Stimulated activated naive B cell treated with anti-CD40 and anti-IgM and Interleukin-4, amounts not matched to agents 10 μg/mL and 1 μg/mL and 100 μg/mL, for 72 hours (primary cell): ENCODE results near the gene PIRT.

Source experiments
- ATAC-seq, 2 donors: fragments of 150-1000 bp; cut with Tn5 transposase; replicated peaks; 2 replicates each; pipeline ENCODE4 v1.10.0; 2021; ENCODE audit warnings: moderate library complexity in 1 of 2
- DNase-seq: peaks from one replicate; pipeline ENCODE4 v3.0.0; 2021
- H3K27ac Mint-ChIP-seq: one replicate; pipeline ENCODE4 v1.8.0; 2022; ENCODE audit warnings: mild to moderate bottlenecking, mixed read lengths
- H3K27me3 Mint-ChIP-seq, 2 donors: one replicate each; pipeline ENCODE4 v1.8.0; 2022; ENCODE audit warnings: mixed read lengths in 2 of 2
- H3K36me3 Mint-ChIP-seq, 2 donors: one replicate each; pipeline ENCODE4 v1.8.0; 2022; ENCODE audit warnings: mixed read lengths in 2 of 2, mild to moderate bottlenecking in 1 of 2
- H3K4me1 Mint-ChIP-seq, 2 donors: one replicate each; pipeline ENCODE4 v1.8.0; 2022; ENCODE audit warnings: mixed read lengths in 2 of 2, mild to moderate bottlenecking in 1 of 2
- H3K4me3 Mint-ChIP-seq, 2 donors: one replicate each; pipeline ENCODE4 v1.8.0; 2022; ENCODE audit warnings: mild to moderate bottlenecking in 2 of 2, mixed read lengths in 2 of 2, moderate library complexity in 1 of 2
- H3K9me3 Mint-ChIP-seq, 2 donors: one replicate each; pipeline ENCODE4 v1.8.0; 2022; ENCODE audit warnings: mixed read lengths in 2 of 2, mild to moderate bottlenecking in 1 of 2

PIRT gene

GRCh38 chr17:10842658-10843057, 4.8 kb upstream of the PIRT start:
- Mint-ChIP-seq H3K27me3 (peaks cover 22 to 23% of the 10 kb centered on the region in 2 donors), H3K36me3 (no peaks in the 10 kb centered on the region), H3K27ac (no peak overlapping the region), H3K4me3 (no peak overlapping the region), H3K4me1 (peaks cover 6 to 9% of the 10 kb centered on the region in 2 donors), H3K9me3 (no peaks in the 10 kb centered on the region)
- ATAC-seq (no peak), DNase-seq (no peak)

- DNase-seq, result no peak
- Mint-ChIP-seq H3K4me1 (no peaks in the 10 kb centered on the region), H3K27me3 (peaks cover 6 to 10% of the 10 kb centered on the region in 2 donors)
Measured at GRCh38 chr17:10838682-10839081, 795 bp upstream of the PIRT start.

GRCh38 chr17:10836966-10837590, 809 bp downstream of the PIRT start:
- Mint-ChIP-seq H3K4me1 (no peaks in the 10 kb centered on the region), H3K27ac (no peak overlapping the region), H3K36me3 (no peaks in the 10 kb centered on the region), H3K27me3 (peaks cover 4 to 6% of the 10 kb centered on the region in 2 donors), H3K9me3 (no peaks in the 10 kb centered on the region), H3K4me3 (no peak overlapping the region)
- ATAC-seq (no peak), DNase-seq (no peak)

More at GRCh38 chr17:10838682-10839081, 795 bp upstream of the PIRT start:
- ATAC-seq, result no peak
- H3K4me3 Mint-ChIP-seq, result no peak overlapping the region
- no peaks in the 10 kb centered on the region for H3K36me3 Mint-ChIP-seq
- H3K9me3 Mint-ChIP-seq, result no peaks in the 10 kb centered on the region
- no peak overlapping the region for H3K27ac Mint-ChIP-seq

- no peaks in the 10 kb centered on the region for H3K36me3 Mint-ChIP-seq
- no peak for DNase-seq
- H3K9me3 Mint-ChIP-seq, result no peaks in the 10 kb centered on the region
- no peak overlapping the region for H3K4me3 Mint-ChIP-seq
- H3K27ac Mint-ChIP-seq, result no peak overlapping the region
- H3K27me3 Mint-ChIP-seq, result peaks cover 7 to 9% of the 10 kb centered on the region in 2 donors
- H3K4me1 Mint-ChIP-seq, result no peaks in the 10 kb centered on the region
- no peak for ATAC-seq
Measured at GRCh38 chr17:10836145-10836544, 1.7 kb downstream of the PIRT start.

- Mint-ChIP-seq H3K27ac (no peak overlapping the region), H3K27me3 (peaks cover 4 to 10% of the 10 kb centered on the region in 2 donors), H3K4me3 (no peak overlapping the region), H3K9me3 (no peaks in the 10 kb centered on the region), H3K4me1 (no peaks in the 10 kb centered on the region), H3K36me3 (no peaks in the 10 kb centered on the region)
- ATAC-seq (no peak), DNase-seq (no peak)
Measured at GRCh38 chr17:10831696-10832095, 6.2 kb downstream of the PIRT start.

- no peaks in the 10 kb centered on the region for H3K9me3 Mint-ChIP-seq
Measured at GRCh38 chr17:10827898-10828552, 9.9 kb downstream of the PIRT start.

GRCh38 chr17:10824874-10825273, 13.0 kb downstream of the PIRT start:
- Mint-ChIP-seq H3K4me3 (no peak overlapping the region), H3K4me1 (no peaks in the 10 kb centered on the region), H3K9me3 (no peaks in the 10 kb centered on the region), H3K27me3 (peaks cover 21 to 25% of the 10 kb centered on the region in 2 donors), H3K27ac (no peak overlapping the region), H3K36me3 (no peaks in the 10 kb centered on the region)
- no peak for ATAC-seq
- no peak for DNase-seq

More at GRCh38 chr17:10827898-10828552, 9.9 kb downstream of the PIRT start:
- ATAC-seq (no peak), DNase-seq (no peak)
- Mint-ChIP-seq H3K4me3 (no peak overlapping the region), H3K4me1 (no peaks in the 10 kb centered on the region), H3K36me3 (no peaks in the 10 kb centered on the region), H3K27me3 (peaks cover 16 to 19% of the 10 kb centered on the region in 2 donors), H3K27ac (no peak overlapping the region)

GRCh38 chr17:10821770-10822169, 16.1 kb downstream of the PIRT start:
- no peak overlapping the region for H3K4me3 Mint-ChIP-seq
- no peaks in the 10 kb centered on the region for H3K9me3 Mint-ChIP-seq
- peaks cover 16 to 29% of the 10 kb centered on the region in 2 donors for H3K27me3 Mint-ChIP-seq
- no peaks in the 10 kb centered on the region for H3K4me1 Mint-ChIP-seq
- H3K36me3 Mint-ChIP-seq, result no peaks in the 10 kb centered on the region
- no peak overlapping the region for H3K27ac Mint-ChIP-seq
- ATAC-seq (no peak), DNase-seq (no peak)

- no peak for ATAC-seq
- H3K27me3 Mint-ChIP-seq, result peaks cover 16 to 29% of the 10 kb centered on the region in 2 donors
- no peaks in the 10 kb centered on the region for H3K9me3 Mint-ChIP-seq
- no peaks in the 10 kb centered on the region for H3K36me3 Mint-ChIP-seq
- H3K27ac Mint-ChIP-seq, result no peak overlapping the region
- H3K4me1 Mint-ChIP-seq, result no peaks in the 10 kb centered on the region
- no peak overlapping the region for H3K4me3 Mint-ChIP-seq
- no peak for DNase-seq
Measured at GRCh38 chr17:10821054-10821453, 16.8 kb downstream of the PIRT start.

- DNase-seq, result no peak
- Mint-ChIP-seq H3K36me3 (no peaks in the 10 kb centered on the region), H3K27me3 (peaks cover 4 to 6% of the 10 kb centered on the region in 2 donors), H3K4me1 (no peaks in the 10 kb centered on the region), H3K9me3 (no peaks in the 10 kb centered on the region), H3K4me3 (no peak overlapping the region), H3K27ac (no peak overlapping the region)
- no peak for ATAC-seq
Measured at GRCh38 chr17:10815319-10815718, 22.6 kb downstream of the PIRT start.

GRCh38 chr17:10814075-10814474, 23.8 kb downstream of the PIRT start:
- Mint-ChIP-seq H3K9me3 (peaks cover 0 to 1% of the 10 kb centered on the region in 2 donors), H3K27ac (no peak overlapping the region), H3K4me3 (no peak overlapping the region), H3K36me3 (no peaks in the 10 kb centered on the region), H3K27me3 (peaks cover 0 to 4% of the 10 kb centered on the region in 2 donors), H3K4me1 (no peaks in the 10 kb centered on the region)
- DNase-seq, result no peak
- no peak for ATAC-seq

GRCh38 chr17:10812674-10813073, 25.2 kb downstream of the PIRT start:
- H3K4me1 Mint-ChIP-seq, result no peaks in the 10 kb centered on the region
- H3K27ac Mint-ChIP-seq, result no peak overlapping the region
- no peak overlapping the region for H3K4me3 Mint-ChIP-seq
- peaks cover 0 to 2% of the 10 kb centered on the region in 2 donors for H3K9me3 Mint-ChIP-seq
- ATAC-seq, result no peak
- no peaks in the 10 kb centered on the region for H3K36me3 Mint-ChIP-seq
- DNase-seq, result no peak
- peaks cover 0 to 4% of the 10 kb centered on the region in 2 donors for H3K27me3 Mint-ChIP-seq

GRCh38 chr17:10809605-10810004, 28.3 kb downstream of the PIRT start:
- H3K4me3 Mint-ChIP-seq, result no peak overlapping the region
- H3K27ac Mint-ChIP-seq, result no peak overlapping the region
- ATAC-seq (no peak), DNase-seq (no peak)
- peaks cover 0 to 2% of the 10 kb centered on the region in 2 donors for H3K9me3 Mint-ChIP-seq
- peaks cover 0 to 4% of the 10 kb centered on the region in 2 donors for H3K27me3 Mint-ChIP-seq
- no peaks in the 10 kb centered on the region for H3K4me1 Mint-ChIP-seq
- no peaks in the 10 kb centered on the region for H3K36me3 Mint-ChIP-seq

GRCh38 chr17:10807704-10808128, 30.2 kb downstream of the PIRT start:
- Mint-ChIP-seq H3K4me3 (no peak overlapping the region), H3K4me1 (peaks cover 0 to 1% of the 10 kb centered on the region in 2 donors), H3K36me3 (no peaks in the 10 kb centered on the region), H3K27me3 (peaks cover 0 to 2% of the 10 kb centered on the region in 2 donors), H3K9me3 (peaks cover 0 to 2% of the 10 kb centered on the region in 2 donors), H3K27ac (no peak overlapping the region)
- no peak for DNase-seq
- ATAC-seq, result no peak
